IMR-90 (cell line): ENCODE data around the gene RBM39.

Experiments used
- BHLHE40 ChIP-seq: fragments of 150-350 bp; IDR thresholded peaks from 2 replicates; pipeline ENCODE4 v1.6.1; 2016; ENCODE audit warnings: mild to moderate bottlenecking, low read depth, low read length
- CEBPB ChIP-seq: IDR thresholded peaks from 2 replicates; pipeline ENCODE4 v1.6.1; 2012; ENCODE audit warnings: low read depth, low read length, improper control_type of control experiment
- CHD1 ChIP-seq: IDR thresholded peaks from 2 replicates; pipeline ENCODE4 v1.6.1; 2012; ENCODE audit warnings: low read depth, low read length, improper control_type of control experiment
- MAFK ChIP-seq: IDR thresholded peaks from 2 replicates; pipeline ENCODE4 v1.6.1; 2012; ENCODE audit warnings: low read depth, low read length, improper control_type of control experiment
- MAZ ChIP-seq: IDR thresholded peaks from 2 replicates; pipeline ENCODE4 v1.6.1; 2012; ENCODE audit warnings: low read depth, mild to moderate bottlenecking, low read length, improper control_type of control experiment, moderate library complexity, borderline replicate concordance
- MXI1 ChIP-seq: IDR thresholded peaks from 2 replicates; pipeline ENCODE4 v1.6.1; 2012; ENCODE audit warnings: low read depth, mild to moderate bottlenecking, low read length, moderate library complexity, borderline replicate concordance
- POLR2A ChIP-seq: IDR thresholded peaks from 2 replicates; pipeline ENCODE4 v1.6.1; 2012; ENCODE audit warnings: mild to moderate bottlenecking, low read depth, low read length
- RAD21 ChIP-seq: IDR thresholded peaks from 2 replicates; pipeline ENCODE4 v1.6.1; 2012; ENCODE audit warnings: low read length, improper control_type of control experiment
- RFX5 ChIP-seq: IDR thresholded peaks from 2 replicates; pipeline ENCODE4 v1.8.0; 2012; ENCODE audit warnings: low read depth, mild to moderate bottlenecking, low read length, moderate library complexity
- SMC3 ChIP-seq: fragments of 150-350 bp; IDR thresholded peaks from 2 replicates; pipeline ENCODE4 v1.6.1; 2016; ENCODE audit warnings: low read depth, mild to moderate bottlenecking, antibody characterized with exemption, low read length, moderate library complexity
- TF ChIP-seq, protein P1 (sequence below): conservative IDR thresholded peaks from 2 replicates; pipeline ENCODE4 v1.5.1; 2012; ENCODE audit warnings: mild to moderate bottlenecking, low read depth, low read length, improper control_type of control experiment
- TF ChIP-seq, protein P2 (sequence below): fragments of 150-350 bp; IDR thresholded peaks from 2 replicates; pipeline ENCODE4 v1.6.1; 2016; ENCODE audit warnings: low read depth, mild to moderate bottlenecking, low read length, moderate library complexity, borderline replicate concordance
- TF ChIP-seq, protein P3 (sequence below): fragments of 150-350 bp; IDR thresholded peaks from 2 replicates; pipeline ENCODE4 v1.6.1; 2017; ENCODE audit warnings: mild to moderate bottlenecking, antibody characterized with exemption, low read length, low read depth

- TF ChIP-seq POLR2A = no peak
- TF ChIP-seq, protein P1, sequence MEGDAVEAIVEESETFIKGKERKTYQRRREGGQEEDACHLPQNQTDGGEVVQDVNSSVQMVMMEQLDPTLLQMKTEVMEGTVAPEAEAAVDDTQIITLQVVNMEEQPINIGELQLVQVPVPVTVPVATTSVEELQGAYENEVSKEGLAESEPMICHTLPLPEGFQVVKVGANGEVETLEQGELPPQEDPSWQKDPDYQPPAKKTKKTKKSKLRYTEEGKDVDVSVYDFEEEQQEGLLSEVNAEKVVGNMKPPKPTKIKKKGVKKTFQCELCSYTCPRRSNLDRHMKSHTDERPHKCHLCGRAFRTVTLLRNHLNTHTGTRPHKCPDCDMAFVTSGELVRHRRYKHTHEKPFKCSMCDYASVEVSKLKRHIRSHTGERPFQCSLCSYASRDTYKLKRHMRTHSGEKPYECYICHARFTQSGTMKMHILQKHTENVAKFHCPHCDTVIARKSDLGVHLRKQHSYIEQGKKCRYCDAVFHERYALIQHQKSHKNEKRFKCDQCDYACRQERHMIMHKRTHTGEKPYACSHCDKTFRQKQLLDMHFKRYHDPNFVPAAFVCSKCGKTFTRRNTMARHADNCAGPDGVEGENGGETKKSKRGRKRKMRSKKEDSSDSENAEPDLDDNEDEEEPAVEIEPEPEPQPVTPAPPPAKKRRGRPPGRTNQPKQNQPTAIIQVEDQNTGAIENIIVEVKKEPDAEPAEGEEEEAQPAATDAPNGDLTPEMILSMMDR = no peak
- no peak for TF ChIP-seq RAD21
- TF ChIP-seq CHD1 = no peak
- no peak for TF ChIP-seq BHLHE40
- TF ChIP-seq MAFK = no peak
- no peak for TF ChIP-seq CEBPB
- TF ChIP-seq, protein P2, sequence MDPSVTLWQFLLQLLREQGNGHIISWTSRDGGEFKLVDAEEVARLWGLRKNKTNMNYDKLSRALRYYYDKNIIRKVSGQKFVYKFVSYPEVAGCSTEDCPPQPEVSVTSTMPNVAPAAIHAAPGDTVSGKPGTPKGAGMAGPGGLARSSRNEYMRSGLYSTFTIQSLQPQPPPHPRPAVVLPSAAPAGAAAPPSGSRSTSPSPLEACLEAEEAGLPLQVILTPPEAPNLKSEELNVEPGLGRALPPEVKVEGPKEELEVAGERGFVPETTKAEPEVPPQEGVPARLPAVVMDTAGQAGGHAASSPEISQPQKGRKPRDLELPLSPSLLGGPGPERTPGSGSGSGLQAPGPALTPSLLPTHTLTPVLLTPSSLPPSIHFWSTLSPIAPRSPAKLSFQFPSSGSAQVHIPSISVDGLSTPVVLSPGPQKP = no peak
- TF ChIP-seq RFX5 = no peak
- TF ChIP-seq MAZ = no peak
- TF ChIP-seq, protein P3, sequence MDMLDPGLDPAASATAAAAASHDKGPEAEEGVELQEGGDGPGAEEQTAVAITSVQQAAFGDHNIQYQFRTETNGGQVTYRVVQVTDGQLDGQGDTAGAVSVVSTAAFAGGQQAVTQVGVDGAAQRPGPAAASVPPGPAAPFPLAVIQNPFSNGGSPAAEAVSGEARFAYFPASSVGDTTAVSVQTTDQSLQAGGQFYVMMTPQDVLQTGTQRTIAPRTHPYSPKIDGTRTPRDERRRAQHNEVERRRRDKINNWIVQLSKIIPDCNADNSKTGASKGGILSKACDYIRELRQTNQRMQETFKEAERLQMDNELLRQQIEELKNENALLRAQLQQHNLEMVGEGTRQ = no peak
- TF ChIP-seq SMC3 = no peak
- TF ChIP-seq MXI1 = no peak
Measured at GRCh38 chr20:35665949-35666288, 76.1 kb downstream of the RBM39 start.
